RWPE2 (cell line): Measurements from ENCODE around the gene PDIA3.

Experiments used
- ATAC-seq: fragments of 200-7000 bp; cut with Tn5 transposase; 3 replicates; pipeline ENCODE4 v1.9.1; 2021; ENCODE audit warnings: low read depth
- DNase-seq: peaks from one replicate; pipeline ENCODE4 v3.0.0-alpha.2; 2020; ENCODE audit warnings: low spot score
- H3K27ac ChIP-seq: fragments of 450-650 bp; 2 replicates; pipeline ENCODE4 v1.5.1; 2017; ENCODE audit warnings: mild to moderate bottlenecking; ENCODE audit not compliant: poor library complexity, severe bottlenecking
- H3K27me3 ChIP-seq: fragments of 250-450 bp; sonication (Bioruptor Pico); 2 replicates; pipeline ENCODE4 v1.5.1; 2021; ENCODE audit warnings: mild to moderate bottlenecking, moderate library complexity; ENCODE audit not compliant: insufficient read depth, poor library complexity, severe bottlenecking
- H3K36me3 ChIP-seq: fragments of 250-450 bp; sonication (Bioruptor Pico); 2 replicates; pipeline ENCODE4 v1.5.1; 2020; ENCODE audit warnings: low read depth, mild to moderate bottlenecking, moderate library complexity
- H3K4me1 ChIP-seq: fragments of 250-450 bp; sonication (Bioruptor Pico); 2 replicates; pipeline ENCODE4 v1.5.1; 2021; ENCODE audit warnings: mild to moderate bottlenecking, moderate library complexity; ENCODE audit not compliant: insufficient read depth, poor library complexity, severe bottlenecking
- H3K4me3 ChIP-seq: fragments of 250-450 bp; sonication (Bioruptor Pico); 2 replicates; pipeline ENCODE4 v1.5.1; 2021; ENCODE audit warnings: mild to moderate bottlenecking, moderate library complexity; ENCODE audit not compliant: severe bottlenecking
- H3K9me3 ChIP-seq: fragments of 250-450 bp; sonication (Bioruptor Pico); 2 replicates; pipeline ENCODE4 v1.5.1; 2021; ENCODE audit warnings: mild to moderate bottlenecking, moderate library complexity; ENCODE audit not compliant: severe bottlenecking
- CTCF ChIP-seq: fragments of 450-650 bp; IDR thresholded peaks from one replicate; pipeline ENCODE4 v1.5.1; 2017; ENCODE audit warnings: mild to moderate bottlenecking, moderate library complexity; ENCODE audit not compliant: poor library complexity, severe bottlenecking

Gene PDIA3

GRCh38 chr15:43821505-43821904, 75.3 kb downstream of the PDIA3 start:
- Histone ChIP-seq H3K27ac (no peak overlapping the region), H3K4me3 (no peak overlapping the region), H3K27me3 (no peaks in the 10 kb centered on the region), H3K4me1 (peaks cover 11% of the 10 kb centered on the region), H3K36me3 (peaks cover 68% of the 10 kb centered on the region), H3K9me3 (no peaks in the 10 kb centered on the region)
- ATAC-seq (no peak), DNase-seq (no peak)
- no peak for TF ChIP-seq CTCF
